Liver (tissue), 3 donors: ENCODE measurements around the gene SLC6A17.

Experiments used
- ATF3 ChIP-seq: IDR thresholded peaks from 2 replicates; pipeline ENCODE4 v1.6.1; 2016; ENCODE audit warnings: antibody characterized with exemption
- FOXA1 ChIP-seq: IDR thresholded peaks from 2 replicates; pipeline ENCODE4 v1.6.1; 2016; ENCODE audit warnings: antibody characterized with exemption
- JUND ChIP-seq, 2 donors: IDR thresholded peaks; 2 replicates each; pipeline ENCODE4 v1.6.1; 2016; ENCODE audit warnings: antibody characterized with exemption in 2 of 2
- NR2F2 ChIP-seq: IDR thresholded peaks from 2 replicates; pipeline ENCODE4 v1.6.1; 2016; ENCODE audit warnings: antibody characterized with exemption
- RAD21 ChIP-seq, 2 donors: IDR thresholded peaks; 2 replicates each; pipeline ENCODE4 v1.6.1; 2016; ENCODE audit warnings: antibody characterized with exemption in 2 of 2, mild to moderate bottlenecking in 2 of 2
- RXRA ChIP-seq, 2 donors: IDR thresholded peaks; 2 replicates each; pipeline ENCODE4 v1.6.1; 2017 to 2018; ENCODE audit warnings: antibody characterized with exemption in 2 of 2, mild to moderate bottlenecking in 1 of 2
- SP1 ChIP-seq: IDR thresholded peaks from 2 replicates; pipeline ENCODE4 v1.6.1; 2018; ENCODE audit warnings: antibody characterized with exemption, mild to moderate bottlenecking
- TAF1 ChIP-seq: conservative IDR thresholded peaks from 2 replicates; pipeline ENCODE4 v1.6.1; 2016; ENCODE audit warnings: antibody characterized with exemption, mild to moderate bottlenecking
- YY1 ChIP-seq: IDR thresholded peaks from 2 replicates; pipeline ENCODE4 v1.6.1; 2016; ENCODE audit warnings: antibody characterized with exemption, mild to moderate bottlenecking
- ZBTB33 ChIP-seq: IDR thresholded peaks from 2 replicates; pipeline ENCODE4 v1.6.1; 2016; ENCODE audit warnings: antibody characterized with exemption
- TF ChIP-seq, protein P1 (sequence below): fragments of 150-350 bp; IDR thresholded peaks from 2 replicates; pipeline ENCODE4 v1.5.1; 2017; ENCODE audit warnings: improper control_type of control experiment, low read depth, low read length; ENCODE audit not compliant: missing input control
- TF ChIP-seq, protein P2 (sequence below): IDR thresholded peaks from 2 replicates; pipeline ENCODE4 v1.6.1; 2016; ENCODE audit warnings: antibody characterized with exemption, mild to moderate bottlenecking
- TF ChIP-seq, protein P3 (sequence below): IDR thresholded peaks from 2 replicates; pipeline ENCODE4 v1.6.1; 2016; ENCODE audit warnings: antibody characterized with exemption
- donor health status: healthy.
- donor health status: healthy.

GRCh38 chr1:110209715-110210603 is 59.7 kb downstream of the SLC6A17 start, which contains the start of gene KCNC4:
- TF ChIP-seq, protein P1, sequence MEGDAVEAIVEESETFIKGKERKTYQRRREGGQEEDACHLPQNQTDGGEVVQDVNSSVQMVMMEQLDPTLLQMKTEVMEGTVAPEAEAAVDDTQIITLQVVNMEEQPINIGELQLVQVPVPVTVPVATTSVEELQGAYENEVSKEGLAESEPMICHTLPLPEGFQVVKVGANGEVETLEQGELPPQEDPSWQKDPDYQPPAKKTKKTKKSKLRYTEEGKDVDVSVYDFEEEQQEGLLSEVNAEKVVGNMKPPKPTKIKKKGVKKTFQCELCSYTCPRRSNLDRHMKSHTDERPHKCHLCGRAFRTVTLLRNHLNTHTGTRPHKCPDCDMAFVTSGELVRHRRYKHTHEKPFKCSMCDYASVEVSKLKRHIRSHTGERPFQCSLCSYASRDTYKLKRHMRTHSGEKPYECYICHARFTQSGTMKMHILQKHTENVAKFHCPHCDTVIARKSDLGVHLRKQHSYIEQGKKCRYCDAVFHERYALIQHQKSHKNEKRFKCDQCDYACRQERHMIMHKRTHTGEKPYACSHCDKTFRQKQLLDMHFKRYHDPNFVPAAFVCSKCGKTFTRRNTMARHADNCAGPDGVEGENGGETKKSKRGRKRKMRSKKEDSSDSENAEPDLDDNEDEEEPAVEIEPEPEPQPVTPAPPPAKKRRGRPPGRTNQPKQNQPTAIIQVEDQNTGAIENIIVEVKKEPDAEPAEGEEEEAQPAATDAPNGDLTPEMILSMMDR: no peak
- TF ChIP-seq ATF3: no peak
- TF ChIP-seq, protein P2, sequence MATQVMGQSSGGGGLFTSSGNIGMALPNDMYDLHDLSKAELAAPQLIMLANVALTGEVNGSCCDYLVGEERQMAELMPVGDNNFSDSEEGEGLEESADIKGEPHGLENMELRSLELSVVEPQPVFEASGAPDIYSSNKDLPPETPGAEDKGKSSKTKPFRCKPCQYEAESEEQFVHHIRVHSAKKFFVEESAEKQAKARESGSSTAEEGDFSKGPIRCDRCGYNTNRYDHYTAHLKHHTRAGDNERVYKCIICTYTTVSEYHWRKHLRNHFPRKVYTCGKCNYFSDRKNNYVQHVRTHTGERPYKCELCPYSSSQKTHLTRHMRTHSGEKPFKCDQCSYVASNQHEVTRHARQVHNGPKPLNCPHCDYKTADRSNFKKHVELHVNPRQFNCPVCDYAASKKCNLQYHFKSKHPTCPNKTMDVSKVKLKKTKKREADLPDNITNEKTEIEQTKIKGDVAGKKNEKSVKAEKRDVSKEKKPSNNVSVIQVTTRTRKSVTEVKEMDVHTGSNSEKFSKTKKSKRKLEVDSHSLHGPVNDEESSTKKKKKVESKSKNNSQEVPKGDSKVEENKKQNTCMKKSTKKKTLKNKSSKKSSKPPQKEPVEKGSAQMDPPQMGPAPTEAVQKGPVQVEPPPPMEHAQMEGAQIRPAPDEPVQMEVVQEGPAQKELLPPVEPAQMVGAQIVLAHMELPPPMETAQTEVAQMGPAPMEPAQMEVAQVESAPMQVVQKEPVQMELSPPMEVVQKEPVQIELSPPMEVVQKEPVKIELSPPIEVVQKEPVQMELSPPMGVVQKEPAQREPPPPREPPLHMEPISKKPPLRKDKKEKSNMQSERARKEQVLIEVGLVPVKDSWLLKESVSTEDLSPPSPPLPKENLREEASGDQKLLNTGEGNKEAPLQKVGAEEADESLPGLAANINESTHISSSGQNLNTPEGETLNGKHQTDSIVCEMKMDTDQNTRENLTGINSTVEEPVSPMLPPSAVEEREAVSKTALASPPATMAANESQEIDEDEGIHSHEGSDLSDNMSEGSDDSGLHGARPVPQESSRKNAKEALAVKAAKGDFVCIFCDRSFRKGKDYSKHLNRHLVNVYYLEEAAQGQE: no peak
- TF ChIP-seq FOXA1: no peak
- TF ChIP-seq RXRA (IDR thresholded peaks at IDR 0.05): no peak
- TF ChIP-seq, protein P3, sequence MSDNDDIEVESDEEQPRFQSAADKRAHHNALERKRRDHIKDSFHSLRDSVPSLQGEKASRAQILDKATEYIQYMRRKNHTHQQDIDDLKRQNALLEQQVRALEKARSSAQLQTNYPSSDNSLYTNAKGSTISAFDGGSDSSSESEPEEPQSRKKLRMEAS: no peak
- no peak for TF ChIP-seq TAF1
- TF ChIP-seq RAD21 (IDR thresholded peaks at IDR 0.05): no peak
- TF ChIP-seq JUND (IDR thresholded peaks at IDR 0.05): no peak
- no peak for TF ChIP-seq YY1
- no peak for TF ChIP-seq SP1
- no peak for TF ChIP-seq ZBTB33
- TF ChIP-seq NR2F2: peak; percentile 68
